GM18907 (cell line): ENCODE results near the gene RLBP1.

Experiments used
- ATAC-seq: cut with Tn5 transposase; IDR thresholded peaks from one replicate; pipeline ENCODE4 v1.9.1; 2021; ENCODE audit warnings: mild to moderate bottlenecking, moderate library complexity; ENCODE audit not compliant: unreplicated experiment

RLBP1 gene

DNA sequence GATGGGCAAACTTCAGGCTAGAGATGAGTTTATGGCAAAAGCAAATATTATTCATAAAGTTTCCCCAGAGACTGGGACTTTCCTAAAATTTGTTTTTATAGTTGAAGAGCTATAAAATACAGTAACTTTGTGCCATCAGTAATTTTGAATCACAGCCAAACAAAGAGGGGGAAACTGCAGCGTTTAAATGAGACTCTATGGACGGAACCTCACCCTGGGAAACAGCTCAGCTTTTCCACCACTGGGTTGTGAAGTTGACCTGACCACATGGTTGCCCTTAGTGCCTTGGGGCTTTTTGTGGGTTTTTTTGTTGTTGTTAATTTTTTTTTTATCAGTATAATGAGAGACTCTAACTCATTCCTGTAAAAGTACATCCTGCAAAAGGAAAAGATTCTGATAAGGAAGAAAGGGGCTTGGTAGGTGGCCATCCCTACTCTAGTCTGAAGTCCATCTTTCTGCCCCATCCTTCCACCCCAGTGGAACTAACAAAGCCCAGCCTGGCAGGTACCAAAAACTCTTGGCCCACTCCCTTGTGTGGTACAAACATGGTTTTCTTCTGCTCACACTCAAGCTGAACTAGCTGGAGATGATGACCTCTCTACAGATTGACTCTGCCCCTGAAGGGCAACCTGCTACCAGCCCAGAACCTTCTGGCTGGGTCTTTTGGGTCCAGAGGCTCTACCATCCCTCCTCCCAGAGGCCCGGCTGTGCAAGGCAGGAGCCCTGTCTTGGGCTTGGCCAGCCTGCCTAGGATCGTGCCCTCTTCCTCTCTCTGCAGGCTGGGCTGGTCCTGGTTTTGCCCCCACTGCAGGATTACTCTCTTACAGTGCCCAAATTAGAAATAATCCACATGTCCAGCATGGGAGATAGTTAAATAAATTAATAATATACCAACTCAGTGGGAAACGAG is 41.2 kb downstream of the RLBP1 start:
- ATAC-seq: peak; percentile 57

DNA sequence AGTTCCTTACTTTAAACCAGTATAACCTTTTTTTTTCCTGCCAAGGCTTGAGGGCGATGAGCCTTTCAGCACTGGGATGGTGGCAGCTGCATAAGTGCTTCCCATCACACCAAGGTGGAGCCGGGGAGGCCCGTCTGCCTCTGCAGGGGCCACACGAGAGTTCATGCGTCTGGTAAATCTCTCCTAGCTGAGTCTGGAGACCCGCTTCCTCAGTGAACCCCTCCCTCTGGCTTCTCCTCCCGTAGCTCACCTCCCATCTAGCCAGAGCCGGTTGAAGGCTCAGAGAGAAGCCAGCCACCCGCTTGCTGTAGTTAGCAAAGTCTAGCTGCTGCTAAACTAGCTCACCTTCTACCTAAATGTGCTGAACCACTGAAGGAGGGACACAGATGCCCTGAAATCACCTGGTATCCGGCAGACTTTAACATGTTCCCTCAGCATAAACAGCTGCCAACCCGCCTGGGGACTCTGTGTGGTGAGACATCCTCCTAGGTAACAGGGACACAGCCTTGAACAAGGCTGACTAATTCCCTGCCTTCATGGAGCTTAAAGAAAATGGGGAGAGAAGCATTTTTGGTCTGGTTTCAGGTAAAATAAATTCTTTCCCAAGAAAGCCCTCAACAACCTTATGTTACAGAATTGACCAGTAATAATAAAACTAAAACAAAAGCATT is 42.9 kb downstream of the RLBP1 start:
- no peak for ATAC-seq

DNA sequence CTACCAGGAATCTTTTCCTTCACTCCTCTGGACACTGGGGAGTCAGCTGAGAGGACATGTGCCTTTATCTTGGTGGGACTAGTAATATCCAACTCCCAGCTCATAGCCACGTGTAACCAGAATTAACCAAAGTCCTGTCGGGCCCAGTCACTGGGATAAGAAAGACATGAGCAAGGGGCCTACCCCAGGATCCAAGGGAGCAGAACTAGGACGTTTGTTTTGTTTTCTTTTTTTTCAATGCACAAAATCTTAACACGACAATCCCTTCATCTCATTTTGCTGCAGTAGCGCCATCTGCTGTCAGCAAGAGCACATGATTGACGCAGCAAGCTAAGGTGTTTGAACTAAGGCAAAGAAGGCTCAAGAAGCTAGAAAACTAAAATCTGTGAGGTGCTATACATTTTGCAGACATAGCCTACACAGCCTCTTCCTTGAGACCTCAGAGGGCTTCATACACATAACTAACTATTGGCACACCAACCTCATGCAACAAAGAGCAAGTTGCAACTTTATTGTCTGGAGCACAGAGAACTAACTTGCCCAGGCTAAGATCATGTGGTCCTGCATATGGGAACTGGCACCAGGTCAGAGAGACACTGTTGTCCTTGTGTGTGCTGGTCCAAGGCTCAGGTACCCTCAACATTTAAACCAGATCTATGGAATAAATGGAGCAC is 43.6 kb downstream of the RLBP1 start:
- no peak for ATAC-seq

GRCh38 chr15:89177116-89177515 is 44.3 kb downstream of the RLBP1 start:
- ATAC-seq: no peak

- no peak for ATAC-seq
Measured at GRCh38 chr15:89175617-89176191, 45.7 kb downstream of the RLBP1 start.

GRCh38 chr15:89174476-89174875 is 46.9 kb downstream of the RLBP1 start:
- no peak for ATAC-seq

DNA sequence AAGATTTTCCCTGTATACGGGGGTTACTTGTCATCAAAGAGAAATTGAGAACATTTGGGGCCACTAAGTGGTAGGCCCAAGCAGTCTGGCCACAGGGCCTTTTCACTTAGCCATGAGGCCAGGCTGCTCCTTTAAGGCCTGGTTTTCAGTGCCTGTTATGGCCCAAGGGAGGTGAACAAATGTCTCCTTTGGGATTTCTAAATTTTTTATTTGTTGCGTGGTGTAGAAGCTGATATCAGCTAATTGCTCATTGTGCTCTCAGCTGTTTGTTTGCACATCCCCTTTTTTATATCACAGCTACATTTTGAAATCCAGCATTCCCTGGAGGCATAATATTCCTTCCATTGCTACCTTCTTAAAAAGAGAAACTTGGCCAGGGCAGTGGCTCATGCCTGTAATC is 48.5 kb downstream of the RLBP1 start:
- ATAC-seq: no peak

DNA sequence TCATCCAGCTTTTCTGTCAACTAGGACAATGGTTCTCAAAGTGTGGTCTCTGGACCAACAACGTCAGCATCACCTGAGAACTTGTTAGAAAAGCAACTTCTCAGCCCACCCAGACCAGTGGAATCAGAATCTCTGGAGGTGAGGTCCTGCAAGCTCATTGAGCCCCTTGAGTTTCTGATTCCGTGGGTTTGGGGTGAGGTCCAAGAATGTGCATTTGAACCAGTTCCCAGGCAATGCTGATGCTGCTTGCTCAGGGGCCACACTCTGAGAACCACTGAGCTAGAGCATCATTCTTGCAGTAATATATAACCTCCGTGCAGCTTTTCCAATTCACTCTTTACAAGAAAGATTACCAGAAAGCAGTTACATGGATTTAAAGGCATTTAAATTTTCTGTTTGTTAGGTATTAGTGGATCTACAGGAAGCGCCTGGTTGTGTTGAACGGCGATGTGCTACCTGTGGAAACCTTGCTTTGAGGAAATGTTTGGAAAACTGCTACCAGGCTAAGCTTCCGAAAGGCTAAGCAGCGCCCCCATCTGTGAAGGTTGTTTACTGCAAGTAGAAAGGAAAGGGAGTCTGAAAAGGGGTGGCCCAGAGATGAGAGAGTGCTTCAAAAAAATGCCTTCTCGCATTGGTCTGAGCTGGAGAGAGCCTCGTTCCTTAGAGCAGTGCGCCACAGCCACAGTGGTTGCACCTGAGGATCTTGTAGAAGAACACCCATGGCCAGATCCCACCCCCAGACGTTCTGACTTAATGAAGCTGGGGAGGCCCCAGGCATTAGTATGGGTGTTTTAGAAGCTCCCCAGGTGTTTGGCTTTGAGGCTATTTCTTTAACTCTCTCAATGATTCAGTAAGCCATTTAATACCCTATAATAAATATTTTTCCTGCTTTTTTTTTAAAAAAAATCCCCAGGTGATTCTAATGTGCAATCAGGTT is 50.0 kb downstream of the RLBP1 start:
- ATAC-seq: no peak

GRCh38 chr15:89170364-89170763 is 51.0 kb downstream of the RLBP1 start:
- ATAC-seq: no peak

- no peak for ATAC-seq
Measured at GRCh38 chr15:89168316-89168833, 53.0 kb downstream of the RLBP1 start.

GRCh38 chr15:89167267-89168176 is 53.9 kb downstream of the RLBP1 start:
- peak; percentile 80 for ATAC-seq

GRCh38 chr15:89165677-89166076 is 55.7 kb downstream of the RLBP1 start:
- ATAC-seq: no peak

DNA sequence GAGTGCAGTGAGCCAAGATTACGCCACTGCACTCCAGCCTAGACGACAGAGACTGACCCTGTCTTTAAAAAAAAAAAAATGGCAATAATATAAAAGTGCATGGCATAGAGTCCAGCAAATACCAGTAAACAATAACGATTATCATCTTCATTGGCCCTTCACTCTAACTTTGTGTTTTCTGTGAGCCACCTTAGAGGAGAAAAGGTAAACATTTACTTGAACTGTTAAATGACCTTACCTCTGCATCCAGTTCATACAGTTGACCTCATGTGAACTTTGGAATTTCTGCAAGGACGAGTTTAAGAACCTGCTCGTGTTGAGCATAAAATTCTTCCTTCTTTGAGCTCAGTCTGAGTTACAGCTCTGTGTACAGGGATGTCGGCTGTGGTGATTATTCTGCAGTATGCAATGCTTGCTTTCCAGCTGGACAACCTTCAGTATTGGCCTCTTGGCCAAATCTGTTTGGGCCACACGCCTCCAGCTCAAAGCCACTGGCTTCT is 56.6 kb downstream of the RLBP1 start:
- ATAC-seq: no peak

- ATAC-seq: no peak
Measured at GRCh38 chr15:89163271-89164055, 57.9 kb downstream of the RLBP1 start.

DNA sequence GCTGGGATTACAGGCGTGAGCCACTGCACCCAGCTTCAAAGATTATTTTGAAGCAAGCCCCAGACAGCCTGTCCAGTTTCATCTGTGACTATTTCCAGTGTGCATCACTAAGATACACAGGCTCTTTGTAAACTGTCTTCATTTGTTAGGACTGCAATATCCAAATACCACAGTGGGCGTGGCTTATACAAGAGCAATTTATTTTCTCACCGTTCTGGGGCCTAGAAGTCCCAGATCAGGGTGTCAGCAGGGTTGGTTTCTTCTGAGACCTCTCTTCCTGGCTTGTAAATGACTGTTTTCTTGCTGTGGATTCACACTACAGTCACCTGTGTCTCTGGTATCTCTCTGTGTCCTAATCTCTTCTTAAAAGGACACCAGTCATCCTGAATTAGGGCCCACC is 59.7 kb downstream of the RLBP1 start:
- ATAC-seq: no peak
